H9 (cell line): ENCODE data around the gene CIAO1. TPM values are rescaled to one million over a fixed set of nuclear protein-coding genes. Genes with fewer than 3 reads are reported as not detected.

Source experiments
- DNase-seq: peaks from one replicate; pipeline ENCODE4 v3.0.0-alpha.2; 2017
- H2AFZ ChIP-seq: one replicate; pipeline ENCODE4 v1.6.1; 2013; ENCODE audit warnings: mild to moderate bottlenecking, low read length, control low read depth, moderate library complexity
- H2AK5ac ChIP-seq: 2 replicates; pipeline ENCODE4 v1.6.1; 2013; ENCODE audit warnings: low read length, control low read depth, mixed read lengths; ENCODE audit not compliant: insufficient read length
- H2BK120ac ChIP-seq: one replicate; pipeline ENCODE4 v1.6.1; 2013; ENCODE audit warnings: low read depth, mild to moderate bottlenecking, low read length, control low read depth, inconsistent platforms; ENCODE audit not compliant: poor library complexity, severe bottlenecking
- H2BK12ac ChIP-seq: 2 replicates; pipeline ENCODE4 v1.6.1; 2013; ENCODE audit warnings: low read length, control low read depth, mixed read lengths, low read depth; ENCODE audit not compliant: insufficient read length
- H2BK15ac ChIP-seq: 2 replicates; pipeline ENCODE4 v1.6.1; 2013; ENCODE audit warnings: low read depth, low read length, control low read depth
- H2BK20ac ChIP-seq: one replicate; pipeline ENCODE4 v1.6.1; 2013; ENCODE audit warnings: low read depth, mild to moderate bottlenecking, low read length, control low read depth, inconsistent platforms; ENCODE audit not compliant: poor library complexity, severe bottlenecking
- H2BK5ac ChIP-seq: 2 replicates; pipeline ENCODE4 v1.6.1; 2013; ENCODE audit warnings: low read length, control low read depth, mixed read lengths; ENCODE audit not compliant: insufficient read length
- H3K14ac ChIP-seq: 2 replicates; pipeline ENCODE4 v1.6.1; 2013; ENCODE audit warnings: low read length, control low read depth; ENCODE audit not compliant: insufficient read depth
- H3K18ac ChIP-seq: 2 replicates; pipeline ENCODE4 v1.6.1; 2013; ENCODE audit warnings: low read depth, mild to moderate bottlenecking, mixed read lengths, low read length, control low read depth; ENCODE audit not compliant: insufficient read length
- H3K23ac ChIP-seq: 2 replicates; pipeline ENCODE4 v1.6.1; 2013; ENCODE audit warnings: low read length, control low read depth, mixed read lengths, low read depth; ENCODE audit not compliant: insufficient read length
- H3K23me2 ChIP-seq: 2 replicates; pipeline ENCODE4 v1.6.1; 2013; ENCODE audit warnings: low read depth, mild to moderate bottlenecking, mixed read lengths, low read length, control low read depth; ENCODE audit not compliant: insufficient read length, poor library complexity, severe bottlenecking
- H3K27ac ChIP-seq: 2 replicates; pipeline ENCODE4 v1.5.1; 2013; ENCODE audit warnings: low read length, control low read depth, mixed read lengths, low read depth; ENCODE audit not compliant: insufficient read length
- H3K27me3 ChIP-seq: 2 replicates; pipeline ENCODE4 v1.6.1; 2013; ENCODE audit warnings: low read length, control low read depth, inconsistent platforms; ENCODE audit not compliant: insufficient read depth
- H3K4ac ChIP-seq: 2 replicates; pipeline ENCODE4 v1.6.1; 2013; ENCODE audit warnings: low read depth, mild to moderate bottlenecking, control low read depth, inconsistent platforms, low read length, moderate library complexity
- H3K4me1 ChIP-seq: 2 replicates; pipeline ENCODE4 v1.6.1; 2013; ENCODE audit warnings: low read length, control low read depth, inconsistent platforms; ENCODE audit not compliant: insufficient read depth
- H3K4me2 ChIP-seq: 2 replicates; pipeline ENCODE4 v1.6.1; 2013; ENCODE audit warnings: low read length, control low read depth, mixed read lengths; ENCODE audit not compliant: insufficient read length, insufficient read depth
- H3K56ac ChIP-seq: 2 replicates; pipeline ENCODE4 v1.6.1; 2013; ENCODE audit warnings: low read depth, mild to moderate bottlenecking, mixed read lengths, low read length, control low read depth; ENCODE audit not compliant: insufficient read length
- H3K79me1 ChIP-seq: 2 replicates; pipeline ENCODE4 v1.6.1; 2013; ENCODE audit warnings: low read depth, mild to moderate bottlenecking, moderate library complexity, low read length, control low read depth, inconsistent platforms; ENCODE audit not compliant: insufficient read depth, poor library complexity, severe bottlenecking
- H3K79me2 ChIP-seq: 2 replicates; pipeline ENCODE4 v1.6.1; 2013; ENCODE audit warnings: low read length, control low read depth, inconsistent platforms; ENCODE audit not compliant: insufficient read depth
- H3K9ac ChIP-seq: 2 replicates; pipeline ENCODE4 v1.6.1; 2013; ENCODE audit warnings: low read length, control low read depth, mixed read lengths; ENCODE audit not compliant: insufficient read length; ENCODE audit errors: extremely low read depth
- H3K9me3 ChIP-seq: one replicate; pipeline ENCODE4 v1.6.1; 2013; ENCODE audit warnings: low read depth, low read length, inconsistent platforms; ENCODE audit not compliant: control insufficient read depth
- H3T11ph ChIP-seq: one replicate; pipeline ENCODE4 v1.6.1; 2013; ENCODE audit warnings: mild to moderate bottlenecking, low read length, control low read depth, inconsistent platforms
- H4K20me1 ChIP-seq: one replicate; pipeline ENCODE4 v1.6.1; 2013; ENCODE audit not compliant: control insufficient read depth, insufficient read length, insufficient read depth
- H4K5ac ChIP-seq: 2 replicates; pipeline ENCODE4 v1.6.1; 2013; ENCODE audit warnings: low read depth, mild to moderate bottlenecking, mixed read lengths, low read length, control low read depth; ENCODE audit not compliant: insufficient read length
- H4K8ac ChIP-seq: replicated peaks from 2 replicates; pipeline ENCODE4 v1.6.1; 2013; ENCODE audit warnings: low read length, control low read depth, mixed read lengths, low read depth; ENCODE audit not compliant: insufficient read length
- H4K91ac ChIP-seq: 2 replicates; pipeline ENCODE4 v1.6.1; 2013; ENCODE audit warnings: low read depth, mild to moderate bottlenecking, moderate library complexity, mixed read lengths, low read length, control low read depth; ENCODE audit not compliant: insufficient read length
- H3K27ac Mint-ChIP-seq, 3 experiments: 2 replicates in 2 of 3; 3 replicates in 1 of 3; pipeline ENCODE4 v1.8.0; 2020 to 2021; ENCODE audit warnings: mixed read lengths in 3 of 3, mild to moderate bottlenecking in 1 of 3, moderate library complexity in 1 of 3
- H3K27me3 Mint-ChIP-seq: 2 replicates; pipeline ENCODE4 v1.8.0; 2021; ENCODE audit warnings: low read depth, mild to moderate bottlenecking, moderate library complexity, mixed read lengths
- H3K36me3 Mint-ChIP-seq, 3 experiments: 2 replicates in 2 of 3; 3 replicates in 1 of 3; pipeline ENCODE4 v1.8.0; 2020 to 2021; ENCODE audit warnings: low read depth in 3 of 3, mixed read lengths in 3 of 3; ENCODE audit not compliant: insufficient read depth in 1 of 3
- H3K4me1 Mint-ChIP-seq, 2 experiments: 2 replicates each; pipeline ENCODE4 v1.8.0; 2020; ENCODE audit warnings: mixed read lengths in 2 of 2
- H3K4me3 Mint-ChIP-seq, 2 experiments: 2 replicates in 1 of 2; 3 replicates in 1 of 2; pipeline ENCODE4 v1.8.0; 2020 to 2021; ENCODE audit warnings: mild to moderate bottlenecking in 2 of 2, mixed read lengths in 2 of 2, moderate library complexity in 1 of 2
- H3K9me3 Mint-ChIP-seq, 2 experiments: 2 replicates in 1 of 2; 3 replicates in 1 of 2; pipeline ENCODE4 v1.8.0; 2020; ENCODE audit warnings: mild to moderate bottlenecking in 2 of 2, mixed read lengths in 2 of 2, moderate library complexity in 1 of 2
- WGBS: extraction: QIAGEN DNeasy Blood & Tissue Kit; methylation state at CpG from one replicate; pipeline ENCODE4 v1.1.7; 2013; ENCODE audit warnings: missing lambda C conversion rate, low lambda C conversion rate, mixed read lengths; ENCODE audit not compliant: insufficient read length; ENCODE audit errors: extremely low coverage; 5-methylcytosine and 5-hydroxymethylcytosine counted together
- total RNA-seq: library from RNA; stranded (reverse); gene quantifications from 2 replicates; pipeline ENCODE4 v1.2.1, GENCODE V29; 2021
- TF ChIP-seq, protein P1 (sequence below): fragments of 200-600 bp; sonication (generic); conservative IDR thresholded peaks from 3 replicates; pipeline ENCODE4 v1.8.0; 2021; ENCODE audit warnings: antibody characterized with exemption, mild to moderate bottlenecking

Gene CIAO1
- total RNA-seq, 1 experiment from 2014 or later, result 67.6 TPM

DNA sequence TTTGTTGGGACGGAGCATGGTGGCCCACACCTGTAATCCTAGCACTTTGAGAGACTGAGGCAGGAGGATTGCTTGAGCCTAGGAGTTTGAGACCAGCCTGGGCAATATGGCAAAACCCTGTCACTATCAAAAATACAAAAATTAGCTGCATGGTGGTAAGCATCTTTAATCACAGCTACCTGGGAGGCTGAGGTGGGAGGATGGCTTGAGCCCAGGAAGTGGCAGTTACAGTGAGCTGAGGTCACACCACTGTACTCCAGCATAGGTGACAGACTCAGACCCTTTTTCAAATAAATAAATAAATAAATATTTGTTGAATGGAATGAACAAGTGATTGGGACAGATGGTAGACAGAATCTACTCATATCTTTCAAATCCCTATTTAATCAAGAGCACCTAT, 53.4 kb downstream of the CIAO1 start:
- Mint-ChIP-seq H3K4me1 (peaks cover 7 to 10% of the 10 kb centered on the region in 2 experiments), H3K27me3 (peaks cover 81% of the 10 kb centered on the region), H3K36me3 (no peaks in the 10 kb centered on the region; a peak in 1 of 7 replicates), H3K4me3 (no peak overlapping the region), H3K27ac (no peak overlapping the region), H3K9me3 (no peaks in the 10 kb centered on the region; a peak in 1 of 5 replicates)
- no peak overlapping the region for H3K23ac ChIP-seq
- no peak overlapping the region for H3K9ac ChIP-seq
- H3K27me3 ChIP-seq, result peaks cover 17% of the 10 kb centered on the region; the same call in 1 of the 2 replicates
- no peaks in the 10 kb centered on the region for H3K79me1 ChIP-seq
- no peak overlapping the region for H3K27ac ChIP-seq
- H3T11ph ChIP-seq, result no peak overlapping the region
- no peak overlapping the region for H4K5ac ChIP-seq
- H2BK15ac ChIP-seq, result no peak overlapping the region
- no peaks in the 10 kb centered on the region for H3K79me2 ChIP-seq
- H2BK5ac ChIP-seq, result no peak overlapping the region
- TF ChIP-seq, protein P1, sequence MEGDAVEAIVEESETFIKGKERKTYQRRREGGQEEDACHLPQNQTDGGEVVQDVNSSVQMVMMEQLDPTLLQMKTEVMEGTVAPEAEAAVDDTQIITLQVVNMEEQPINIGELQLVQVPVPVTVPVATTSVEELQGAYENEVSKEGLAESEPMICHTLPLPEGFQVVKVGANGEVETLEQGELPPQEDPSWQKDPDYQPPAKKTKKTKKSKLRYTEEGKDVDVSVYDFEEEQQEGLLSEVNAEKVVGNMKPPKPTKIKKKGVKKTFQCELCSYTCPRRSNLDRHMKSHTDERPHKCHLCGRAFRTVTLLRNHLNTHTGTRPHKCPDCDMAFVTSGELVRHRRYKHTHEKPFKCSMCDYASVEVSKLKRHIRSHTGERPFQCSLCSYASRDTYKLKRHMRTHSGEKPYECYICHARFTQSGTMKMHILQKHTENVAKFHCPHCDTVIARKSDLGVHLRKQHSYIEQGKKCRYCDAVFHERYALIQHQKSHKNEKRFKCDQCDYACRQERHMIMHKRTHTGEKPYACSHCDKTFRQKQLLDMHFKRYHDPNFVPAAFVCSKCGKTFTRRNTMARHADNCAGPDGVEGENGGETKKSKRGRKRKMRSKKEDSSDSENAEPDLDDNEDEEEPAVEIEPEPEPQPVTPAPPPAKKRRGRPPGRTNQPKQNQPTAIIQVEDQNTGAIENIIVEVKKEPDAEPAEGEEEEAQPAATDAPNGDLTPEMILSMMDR, result no peak
- H3K9me3 ChIP-seq, result no peaks in the 10 kb centered on the region
- H4K20me1 ChIP-seq, result no peaks in the 10 kb centered on the region
- H3K4ac ChIP-seq, result no peak overlapping the region
- no CpG with 5 or more reads among the region's 1 CpG for WGBS
- H3K18ac ChIP-seq, result no peak overlapping the region
- H3K4me2 ChIP-seq, result no peak overlapping the region
- no peak overlapping the region for H2BK12ac ChIP-seq
- H4K8ac ChIP-seq, result no peak overlapping the region
- peaks cover 11% of the 10 kb centered on the region for H3K23me2 ChIP-seq
- H4K91ac ChIP-seq, result no peak overlapping the region
- DNase-seq, result no peak
- H2BK120ac ChIP-seq, result no peak overlapping the region
- H3K56ac ChIP-seq, result no peak overlapping the region
- H3K4me1 ChIP-seq, result no peaks in the 10 kb centered on the region
- H2AFZ ChIP-seq, result no peak overlapping the region
- H2AK5ac ChIP-seq, result no peak overlapping the region
- no peak overlapping the region for H3K14ac ChIP-seq
- no peak overlapping the region for H2BK20ac ChIP-seq
